NB4 (cell line): ENCODE data around the gene KCTD17.

Source experiments
- MYC ChIP-seq: IDR thresholded peaks from 2 replicates; pipeline ENCODE4 v1.6.1; 2011; ENCODE audit warnings: low read depth, low read length
- POLR2A ChIP-seq: IDR thresholded peaks from 2 replicates; pipeline ENCODE4 v1.6.1; 2011; ENCODE audit warnings: mild to moderate bottlenecking; ENCODE audit not compliant: insufficient read length; ENCODE audit errors: extremely low read depth
- TF ChIP-seq, protein P1 (sequence below): IDR thresholded peaks from one replicate; pipeline ENCODE4 v1.5.1; 2012; ENCODE audit warnings: low read depth, low read length
- TF ChIP-seq, protein P2 (sequence below): IDR thresholded peaks from 2 replicates; pipeline ENCODE4 v1.6.1; 2011; ENCODE audit warnings: low read depth, low read length

DNA sequence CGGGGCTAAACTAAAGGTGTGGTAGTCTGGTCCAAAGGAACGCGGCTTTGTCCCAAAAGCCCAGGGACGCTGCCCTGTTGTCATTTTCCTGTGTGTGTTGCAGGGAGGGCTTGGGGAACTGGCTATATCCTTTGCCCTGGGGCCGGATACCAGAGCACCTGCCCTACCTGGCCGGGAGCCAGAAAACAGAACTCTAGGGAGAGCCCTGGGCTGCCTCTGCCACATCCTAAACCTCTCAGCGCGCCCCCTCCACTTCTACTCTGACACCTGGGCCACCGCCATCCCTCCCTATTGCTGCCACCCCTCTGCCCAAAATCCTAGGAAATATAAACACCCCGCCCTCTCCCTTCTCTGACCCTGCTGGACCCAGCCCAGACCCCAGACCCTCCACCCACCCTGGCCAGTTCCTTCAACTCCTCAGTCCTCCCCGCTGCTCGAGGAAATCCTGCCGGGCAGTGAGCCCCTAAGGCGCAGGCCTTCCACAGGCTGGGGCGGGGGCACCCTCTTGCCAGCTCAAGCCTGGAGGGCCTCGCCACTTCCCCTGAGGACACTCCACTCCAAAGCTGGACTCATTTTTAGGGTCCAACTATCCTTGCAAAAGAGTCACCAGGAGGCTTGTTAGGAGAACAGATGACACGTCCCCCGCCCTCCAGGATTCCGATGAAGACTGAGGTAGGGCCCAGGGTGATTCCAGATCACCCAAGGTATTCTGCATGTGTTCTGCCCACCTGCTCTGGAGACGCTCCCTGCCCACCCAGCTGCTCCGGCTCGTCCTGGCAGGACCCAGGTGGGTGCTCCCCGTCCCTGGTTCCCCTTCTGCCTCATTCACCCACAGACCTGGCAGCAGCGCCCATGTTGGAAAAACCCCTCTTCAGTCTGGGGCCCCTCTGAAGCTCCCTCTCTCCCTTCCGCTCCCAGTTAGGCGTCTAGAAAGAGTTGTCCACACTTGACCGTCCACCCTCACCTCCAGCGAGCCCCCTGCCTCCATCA is 12.2 kb downstream of the KCTD17 start:
- TF ChIP-seq, protein P1, sequence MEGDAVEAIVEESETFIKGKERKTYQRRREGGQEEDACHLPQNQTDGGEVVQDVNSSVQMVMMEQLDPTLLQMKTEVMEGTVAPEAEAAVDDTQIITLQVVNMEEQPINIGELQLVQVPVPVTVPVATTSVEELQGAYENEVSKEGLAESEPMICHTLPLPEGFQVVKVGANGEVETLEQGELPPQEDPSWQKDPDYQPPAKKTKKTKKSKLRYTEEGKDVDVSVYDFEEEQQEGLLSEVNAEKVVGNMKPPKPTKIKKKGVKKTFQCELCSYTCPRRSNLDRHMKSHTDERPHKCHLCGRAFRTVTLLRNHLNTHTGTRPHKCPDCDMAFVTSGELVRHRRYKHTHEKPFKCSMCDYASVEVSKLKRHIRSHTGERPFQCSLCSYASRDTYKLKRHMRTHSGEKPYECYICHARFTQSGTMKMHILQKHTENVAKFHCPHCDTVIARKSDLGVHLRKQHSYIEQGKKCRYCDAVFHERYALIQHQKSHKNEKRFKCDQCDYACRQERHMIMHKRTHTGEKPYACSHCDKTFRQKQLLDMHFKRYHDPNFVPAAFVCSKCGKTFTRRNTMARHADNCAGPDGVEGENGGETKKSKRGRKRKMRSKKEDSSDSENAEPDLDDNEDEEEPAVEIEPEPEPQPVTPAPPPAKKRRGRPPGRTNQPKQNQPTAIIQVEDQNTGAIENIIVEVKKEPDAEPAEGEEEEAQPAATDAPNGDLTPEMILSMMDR: no peak
- TF ChIP-seq, protein P2, sequence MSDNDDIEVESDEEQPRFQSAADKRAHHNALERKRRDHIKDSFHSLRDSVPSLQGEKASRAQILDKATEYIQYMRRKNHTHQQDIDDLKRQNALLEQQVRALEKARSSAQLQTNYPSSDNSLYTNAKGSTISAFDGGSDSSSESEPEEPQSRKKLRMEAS: no peak
- TF ChIP-seq POLR2A: no peak
- TF ChIP-seq MYC: no peak
